CD8-positive, alpha-beta memory T cell (primary cell): ENCODE results near the gene TRABD. TPM values are rescaled to one million over a fixed set of nuclear protein-coding genes. Genes with fewer than 3 reads are reported as not detected.

ENCODE experiments used
- CTCF ChIA-PET: fragments of 350-600 bp; sonication (Branson Sonifier 250); formaldehyde crosslinking; loops from one replicate; lab custom pipeline; 2021; ENCODE audit warnings: antibody characterized with exemption; lab: Charles Lee
- POLR2A ChIA-PET: fragments of 350-600 bp; sonication (Branson Sonifier 250); formaldehyde crosslinking; loops from one replicate; lab custom pipeline; 2021; ENCODE audit warnings: antibody characterized with exemption; lab: Charles Lee
- DNase-seq, 5 donors: peaks; one replicate each; pipeline versions ENCODE4 v3.0.0 to v3.0.0-alpha.2; 2020 to 2022; ENCODE audit warnings: mixed read lengths in 1 of 5
- H3K27ac ChIP-seq: one replicate; pipeline ENCODE4 v1.7.0; 2013; ENCODE audit warnings: low read depth, mild to moderate bottlenecking, low read length, moderate library complexity
- H3K27me3 ChIP-seq: 2 replicates; pipeline ENCODE4 v1.7.0; 2013; ENCODE audit warnings: low read length, mild to moderate bottlenecking; ENCODE audit not compliant: insufficient read depth, poor library complexity, severe bottlenecking
- H3K36me3 ChIP-seq: 2 replicates; pipeline ENCODE4 v1.7.0; 2013; ENCODE audit warnings: mild to moderate bottlenecking, low read length, moderate library complexity; ENCODE audit not compliant: insufficient read depth
- H3K4me1 ChIP-seq: 2 replicates; pipeline ENCODE4 v1.7.0; 2013; ENCODE audit warnings: mild to moderate bottlenecking, low read length, moderate library complexity; ENCODE audit not compliant: insufficient read depth
- H3K4me3 ChIP-seq: 2 replicates; pipeline ENCODE4 v1.7.0; 2013; ENCODE audit warnings: mild to moderate bottlenecking, low read length
- H3K9me3 ChIP-seq: 2 replicates; pipeline ENCODE4 v1.7.0; 2013; ENCODE audit warnings: mild to moderate bottlenecking, low read length
- H3K27ac Mint-ChIP-seq, 8 donors: one replicate each; pipeline ENCODE4 v1.8.0; 2020 to 2021; ENCODE audit warnings: mixed read lengths in 8 of 8, mild to moderate bottlenecking in 6 of 8, inconsistent platforms in 3 of 8, moderate library complexity in 3 of 8
- H3K27me3 Mint-ChIP-seq, 2 donors: one replicate each; pipeline ENCODE4 v1.8.0; 2020 to 2021; ENCODE audit warnings: mixed read lengths in 2 of 2, mild to moderate bottlenecking in 1 of 2, moderate library complexity in 1 of 2
- H3K36me3 Mint-ChIP-seq, 3 donors: one replicate each; pipeline ENCODE4 v1.8.0; 2020 to 2021; ENCODE audit warnings: mixed read lengths in 3 of 3, inconsistent platforms in 1 of 3, mild to moderate bottlenecking in 1 of 3
- H3K4me1 Mint-ChIP-seq, 3 donors: one replicate each; pipeline ENCODE4 v1.8.0; 2020 to 2021; ENCODE audit warnings: mixed read lengths in 3 of 3, inconsistent platforms in 1 of 3, mild to moderate bottlenecking in 1 of 3
- H3K4me3 Mint-ChIP-seq, 7 donors: one replicate each; pipeline ENCODE4 v1.8.0; 2020 to 2021; ENCODE audit warnings: mixed read lengths in 7 of 7, mild to moderate bottlenecking in 6 of 7, moderate library complexity in 4 of 7, inconsistent platforms in 2 of 7
- H3K9me3 Mint-ChIP-seq, 5 donors: one replicate each; pipeline ENCODE4 v1.8.0; 2020 to 2022; ENCODE audit warnings: mixed read lengths in 5 of 5, mild to moderate bottlenecking in 3 of 5, moderate library complexity in 2 of 5, inconsistent platforms in 1 of 5
- polyA plus RNA-seq: library from polyadenylated mRNA; unstranded; fragments of 300-500 nt; fragmentation: Illumina TruSeq; gene quantifications from one replicate; pipeline ENCODE4 v1.2.3, GENCODE V29; 2021
- total RNA-seq, 2 experiments: library from RNA; stranded (reverse); gene quantifications; one replicate each; pipeline ENCODE4 v1.2.3, GENCODE V29; 2021

TRABD gene
- total and polyA plus RNA-seq, 3 experiments from 2014 or later, result 49.0 to 102 (median 96.2) TPM

- peak overlapping the region; percentile 61 for H3K27ac ChIP-seq
- Mint-ChIP-seq H3K9me3 (no peaks in the 10 kb centered on the region), H3K36me3 (peaks cover 0 to 10% (median 2%) of the 10 kb centered on the region in 3 donors), H3K27me3 (peaks cover 0 to 2% of the 10 kb centered on the region in 2 donors), H3K4me1 (peaks cover 22 to 46% (median 26%) of the 10 kb centered on the region in 3 donors), H3K27ac (peak overlapping the region; percentile 90 to 100 (median 98)), H3K4me3 (peak overlapping the region; percentile 94 to 98 (median 95))
- peak in 1 of 5 donors; percentile 55 for DNase-seq
- H3K9me3 ChIP-seq, result no peaks in the 10 kb centered on the region
- H3K27me3 ChIP-seq, result no peaks in the 10 kb centered on the region
- POLR2A ChIA-PET, result no interaction called here
- H3K4me3 ChIP-seq, result peak overlapping the region; percentile 78
- CTCF ChIA-PET, result interaction anchor here (2.0 kb wide), 1 partner anchor 11 kb away, joined by 6 read pairs; no protein-coding TSS in a partner anchor
- H3K4me1 ChIP-seq, result peaks cover 40% of the 10 kb centered on the region
- peaks cover 7% of the 10 kb centered on the region for H3K36me3 ChIP-seq
These were observed 535 bp downstream of the TRABD start for GRCh38 chr22:50186181-50186714.

- Histone ChIP-seq H3K4me3 (peak overlapping the region; percentile 78), H3K36me3 (peaks cover 7% of the 10 kb centered on the region), H3K9me3 (no peaks in the 10 kb centered on the region), H3K27ac (peak overlapping the region; percentile 61), H3K27me3 (no peaks in the 10 kb centered on the region), H3K4me1 (peaks cover 47% of the 10 kb centered on the region)
- ChIA-PET CTCF (interaction anchor here (2.0 kb wide), 1 partner anchor 10 kb away, joined by 6 read pairs; no protein-coding TSS in a partner anchor), POLR2A (no interaction called here)
- Mint-ChIP-seq H3K9me3 (no peaks in the 10 kb centered on the region), H3K4me3 (peak overlapping the region; percentile 94 to 98 (median 95)), H3K4me1 (peaks cover 29 to 53% (median 33%) of the 10 kb centered on the region in 3 donors), H3K27me3 (peaks cover 0 to 2% of the 10 kb centered on the region in 2 donors), H3K36me3 (peaks cover 0 to 14% (median 2%) of the 10 kb centered on the region in 3 donors), H3K27ac (peak overlapping the region; percentile 90 to 100 (median 98))
- peak in 3 of 5 donors; percentile 33 to 58 (median 34) for DNase-seq
These were observed 1.2 kb downstream of the TRABD start for GRCh38 chr22:50186761-50187523.

- peak overlapping the region in 5 of 7 donors; percentile 34 to 90 (median 59) for H3K4me3 Mint-ChIP-seq
- Histone ChIP-seq H3K36me3 (peaks cover 7% of the 10 kb centered on the region), H3K9me3 (no peaks in the 10 kb centered on the region), H3K27me3 (no peaks in the 10 kb centered on the region), H3K4me3 (no peak overlapping the region), H3K4me1 (peaks cover 61% of the 10 kb centered on the region), H3K27ac (no peak overlapping the region)
- CTCF ChIA-PET, result interaction anchor here (2.0 kb wide), 1 partner anchor 9 kb away, joined by 6 read pairs; no protein-coding TSS in a partner anchor
- H3K27ac Mint-ChIP-seq, result peak overlapping the region; percentile 46 to 100 (median 90)
- POLR2A ChIA-PET, result no interaction called here
- H3K4me1 Mint-ChIP-seq, result peaks cover 35 to 65% (median 44%) of the 10 kb centered on the region in 3 donors
- H3K27me3 Mint-ChIP-seq, result peaks cover 0 to 6% of the 10 kb centered on the region in 2 donors
- H3K9me3 Mint-ChIP-seq, result no peaks in the 10 kb centered on the region
- no peak for DNase-seq
- H3K36me3 Mint-ChIP-seq, result peaks cover 0 to 20% (median 2%) of the 10 kb centered on the region in 3 donors
These were observed 2.6 kb downstream of the TRABD start for GRCh38 chr22:50188356-50188755.

- Mint-ChIP-seq H3K9me3 (no peaks in the 10 kb centered on the region), H3K27me3 (peaks cover 0 to 6% of the 10 kb centered on the region in 2 donors), H3K4me1 (peaks cover 35 to 65% (median 44%) of the 10 kb centered on the region in 3 donors), H3K27ac (peak overlapping the region; percentile 95 to 100 (median 100)), H3K36me3 (peaks cover 0 to 25% (median 2%) of the 10 kb centered on the region in 3 donors), H3K4me3 (peak overlapping the region; percentile 84 to 93 (median 88))
- DNase-seq, result peak in 1 of 5 donors; percentile 62
- peaks cover 67% of the 10 kb centered on the region for H3K4me1 ChIP-seq
- ChIA-PET CTCF (interaction anchor here (0.7 to 3.4 kb wide), 3 partner anchors 18 to 61 kb away, joined by 3 to 14 read pairs (median 3); no protein-coding TSS in a partner anchor), POLR2A (interaction anchor here (1.0 to 1.6 kb wide), 4 partner anchors 12 to 125 kb away, joined by 3 to 4 read pairs (median 4); partner anchors contain the start of genes SELENOO and TUBGCP6)
- H3K9me3 ChIP-seq, result no peaks in the 10 kb centered on the region
- no peaks in the 10 kb centered on the region for H3K27me3 ChIP-seq
- peak overlapping the region; percentile 15 for H3K27ac ChIP-seq
- H3K4me3 ChIP-seq, result peak overlapping the region; percentile 83
- H3K36me3 ChIP-seq, result peaks cover 8% of the 10 kb centered on the region
These were observed 3.6 kb downstream of the TRABD start for GRCh38 chr22:50189184-50189848.

- H3K4me1 Mint-ChIP-seq, result peaks cover 35 to 61% (median 44%) of the 10 kb centered on the region in 3 donors
- H3K27ac Mint-ChIP-seq, result peak overlapping the region; percentile 95 to 100 (median 100)
- peaks cover 0 to 6% of the 10 kb centered on the region in 2 donors for H3K27me3 Mint-ChIP-seq
- no peaks in the 10 kb centered on the region for H3K9me3 Mint-ChIP-seq
- Histone ChIP-seq H3K4me1 (peaks cover 67% of the 10 kb centered on the region), H3K4me3 (peak overlapping the region; percentile 83), H3K27me3 (no peaks in the 10 kb centered on the region), H3K9me3 (no peaks in the 10 kb centered on the region), H3K27ac (peak overlapping the region; percentile 93), H3K36me3 (peaks cover 13% of the 10 kb centered on the region)
- peak overlapping the region; percentile 84 to 96 (median 90) for H3K4me3 Mint-ChIP-seq
- ChIA-PET CTCF (interaction anchor here (0.7 to 3.4 kb wide), 3 partner anchors 17 to 61 kb away, joined by 3 to 14 read pairs (median 3); no protein-coding TSS in a partner anchor), POLR2A (interaction anchor here (0.7 to 1.6 kb wide), 6 partner anchors 11 to 336 kb away, joined by 3 to 6 read pairs (median 4); partner anchors contain the start of genes SCO2, SELENOO and TUBGCP6)
- H3K36me3 Mint-ChIP-seq, result peaks cover 0 to 28% (median 2%) of the 10 kb centered on the region in 3 donors
- DNase-seq, result no peak
These were observed 4.1 kb downstream of the TRABD start for GRCh38 chr22:50189849-50190181.

GRCh38 chr22:50190182-50190940 is 4.6 kb downstream of the TRABD start:
- Histone ChIP-seq H3K36me3 (peaks cover 14% of the 10 kb centered on the region), H3K9me3 (no peaks in the 10 kb centered on the region), H3K27me3 (no peaks in the 10 kb centered on the region), H3K4me3 (peak overlapping the region; percentile 83), H3K4me1 (peaks cover 63% of the 10 kb centered on the region), H3K27ac (peak overlapping the region; percentile 93)
- peak; percentile 72 to 90 (median 85) for DNase-seq
- H3K27ac Mint-ChIP-seq, result peak overlapping the region; percentile 95 to 100 (median 100)
- peak overlapping the region; percentile 84 to 96 (median 90) for H3K4me3 Mint-ChIP-seq
- H3K36me3 Mint-ChIP-seq, result peaks cover 0 to 33% (median 2%) of the 10 kb centered on the region in 3 donors
- ChIA-PET POLR2A (interaction anchor here (0.6 to 2.3 kb wide), 14 partner anchors 9 to 358 kb away, joined by 3 to 6 read pairs (median 3); partner anchors contain the start of genes SCO2, SELENOO and TUBGCP6), CTCF (interaction anchor here (0.7 to 3.4 kb wide), 12 partner anchors 17 to 567 kb away, joined by 3 to 14 read pairs (median 4); partner anchors contain the start of genes HDAC10 and SCO2)
- peaks cover 34 to 60% (median 43%) of the 10 kb centered on the region in 3 donors for H3K4me1 Mint-ChIP-seq
- no peaks in the 10 kb centered on the region for H3K9me3 Mint-ChIP-seq
- peaks cover 0 to 5% of the 10 kb centered on the region in 2 donors for H3K27me3 Mint-ChIP-seq
